Vagina (tissue), 2 donors: Measurements from ENCODE around the gene RFX7.

Source experiments
- CTCF ChIP-seq, 3 experiments: fragments of 450-650 bp in 2 of 3; fragments of 200-600 bp in 1 of 3; sonication (generic) in 1 of 3; IDR thresholded peaks; one replicate each; pipeline ENCODE4 v1.5.1; 2017 to 2019; ENCODE audit warnings: antibody characterized with exemption in 3 of 3, mild to moderate bottlenecking in 2 of 3, moderate library complexity in 2 of 3
- POLR2A ChIP-seq, 2 donors: fragments of 450-650 bp; IDR thresholded peaks; one replicate each; pipeline ENCODE4 v1.6.1; 2017; ENCODE audit warnings: antibody characterized with exemption in 2 of 2, mild to moderate bottlenecking in 2 of 2, moderate library complexity in 2 of 2
- POLR2AphosphoS5 ChIP-seq, 2 donors: sonication (generic); formaldehyde crosslinking; IDR thresholded peaks; one replicate each; pipeline ENCODE4 v1.9.0; 2017; ENCODE audit warnings: antibody characterized with exemption in 2 of 2, mild to moderate bottlenecking in 2 of 2, low read depth in 1 of 2; ENCODE audit not compliant: insufficient read depth in 1 of 2

GRCh38 chr15:56236197-56236596, 7.5 kb downstream of the RFX7 start:
- no peak for TF ChIP-seq CTCF (IDR thresholded peaks at IDR 0.05)
- no peak for TF ChIP-seq POLR2A (IDR thresholded peaks at IDR 0.05)
- TF ChIP-seq POLR2AphosphoS5 (IDR thresholded peaks at IDR 0.05; ENCODE audit: insufficient read depth in 1 of 2, low read depth in 1 of 2): no peak
